NOMO-1 (cell line): Measurements from ENCODE around the gene KCTD18.

Experiments used
- DNase-seq, 2 experiments: peaks; one replicate each; lab custom pipeline; 2025; ENCODE audit not compliant: unreplicated experiment in 2 of 2; lab: John Stamatoyannopoulos, UW

KCTD18 gene

DNA sequence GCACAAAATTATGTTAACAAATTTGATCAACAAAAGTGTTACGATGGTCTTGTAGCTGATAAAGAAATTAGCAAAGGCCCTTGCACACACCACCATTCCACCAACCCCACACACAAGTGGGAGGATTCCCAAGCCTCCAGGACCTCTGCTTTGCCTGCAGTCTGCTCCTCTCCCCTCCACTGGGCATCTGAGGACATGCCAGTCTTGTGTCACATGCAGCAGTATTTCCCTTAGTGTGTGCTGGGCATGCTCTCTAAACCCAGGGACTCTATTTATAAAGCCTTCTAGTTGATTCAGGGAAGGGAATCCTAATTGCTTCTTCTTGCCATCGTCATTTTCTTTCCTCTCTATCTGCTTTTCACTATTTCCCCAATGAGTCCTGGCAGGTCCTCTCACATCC lies 53.3 kb downstream of the KCTD18 start:
- DNase-seq = no peak

DNA sequence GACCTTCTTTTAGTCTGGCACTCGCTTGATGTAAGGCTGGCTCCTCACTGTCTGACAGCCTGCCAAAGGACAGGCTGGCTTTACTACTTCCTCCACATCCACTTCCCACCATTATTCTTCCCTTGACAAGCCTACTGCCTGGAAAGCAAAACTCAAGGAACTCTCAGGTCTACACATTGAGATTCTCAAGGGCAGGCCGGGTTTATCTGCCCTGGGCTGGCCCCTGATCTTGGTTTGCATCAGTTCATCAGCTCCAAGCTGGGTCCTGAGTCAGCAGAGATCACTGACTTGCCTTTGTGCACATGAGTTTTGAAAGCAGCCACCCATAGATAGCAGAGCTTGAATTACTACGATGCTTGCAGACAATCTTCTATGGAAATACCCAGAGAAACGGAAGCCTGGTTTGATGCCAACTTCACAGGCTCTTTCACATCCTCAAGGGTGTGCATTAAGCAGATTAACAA lies 53.9 kb downstream of the KCTD18 start:
- DNase-seq = no peak

DNA sequence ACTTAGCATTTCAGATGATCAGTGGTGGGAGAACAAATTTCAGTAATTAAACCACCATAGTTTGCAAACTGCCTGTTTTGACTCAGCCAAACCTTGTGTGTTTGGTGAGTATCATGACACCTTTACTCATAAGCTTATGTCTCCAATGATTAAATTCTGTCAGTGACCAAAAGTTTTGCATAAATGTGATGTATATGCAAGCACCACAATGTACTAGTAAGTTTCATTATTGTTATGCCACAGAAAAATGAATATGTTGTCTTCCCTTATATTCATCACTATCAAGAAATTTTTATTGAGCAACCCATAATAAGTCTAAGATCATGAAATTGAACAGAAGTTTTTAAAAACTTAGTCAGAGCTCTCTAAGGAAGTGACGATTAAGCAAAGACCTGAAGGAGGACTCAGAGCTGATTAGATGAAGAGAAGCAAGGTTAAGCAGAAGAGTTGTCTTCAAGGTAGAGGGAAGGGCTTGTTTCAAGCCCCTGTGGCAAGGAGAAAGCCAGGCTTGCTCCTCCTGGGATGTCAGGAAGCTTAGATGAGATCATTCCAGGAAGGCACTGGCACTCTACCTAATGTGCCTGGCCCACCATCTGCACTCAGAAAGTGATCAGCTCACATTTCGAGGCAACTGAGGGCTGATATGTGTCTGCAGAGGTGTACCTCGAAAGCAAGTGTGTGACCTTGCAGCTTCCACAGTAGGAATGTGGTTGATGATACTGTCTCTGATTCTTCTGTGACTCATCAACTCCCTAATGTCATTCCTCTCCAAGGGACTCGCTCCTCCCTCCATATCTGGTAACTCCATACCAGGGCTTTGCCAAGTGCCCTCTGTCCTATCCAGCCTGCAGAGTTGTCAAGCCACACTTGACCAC lies 54.7 kb downstream of the KCTD18 start:
- no peak for DNase-seq

DNA sequence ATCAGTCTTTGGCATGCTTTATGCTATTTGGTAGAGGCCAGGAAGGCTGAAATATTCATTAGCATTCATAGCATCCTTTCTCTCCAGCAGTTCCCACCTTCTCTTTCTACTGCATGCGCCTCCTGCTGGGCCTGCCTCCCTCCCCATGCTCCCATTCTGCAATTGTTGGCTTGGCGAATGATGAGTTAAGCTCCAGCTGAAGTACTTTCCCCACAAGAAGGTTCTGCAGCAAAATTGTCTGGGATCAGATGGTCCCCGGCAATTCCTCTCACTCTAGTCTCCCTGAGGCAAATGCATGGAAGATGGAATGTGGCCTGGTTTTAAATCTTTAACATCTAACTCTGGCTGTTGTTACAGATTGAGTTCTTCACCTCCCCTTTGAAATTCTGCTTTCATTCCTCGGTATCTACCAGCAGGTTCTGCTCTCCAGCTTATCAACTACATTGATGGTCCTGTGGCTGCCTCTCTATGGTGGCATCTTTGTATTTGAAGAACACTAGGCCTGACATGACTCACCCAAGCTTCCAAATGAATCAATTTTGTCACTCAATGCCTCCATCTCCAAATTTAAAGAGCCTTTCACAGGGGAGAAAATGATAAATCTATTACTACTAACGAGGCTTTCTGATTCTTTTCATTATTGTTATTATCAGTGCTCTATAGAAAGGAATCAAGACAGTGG lies 55.9 kb downstream of the KCTD18 start:
- DNase-seq = no peak

DNA sequence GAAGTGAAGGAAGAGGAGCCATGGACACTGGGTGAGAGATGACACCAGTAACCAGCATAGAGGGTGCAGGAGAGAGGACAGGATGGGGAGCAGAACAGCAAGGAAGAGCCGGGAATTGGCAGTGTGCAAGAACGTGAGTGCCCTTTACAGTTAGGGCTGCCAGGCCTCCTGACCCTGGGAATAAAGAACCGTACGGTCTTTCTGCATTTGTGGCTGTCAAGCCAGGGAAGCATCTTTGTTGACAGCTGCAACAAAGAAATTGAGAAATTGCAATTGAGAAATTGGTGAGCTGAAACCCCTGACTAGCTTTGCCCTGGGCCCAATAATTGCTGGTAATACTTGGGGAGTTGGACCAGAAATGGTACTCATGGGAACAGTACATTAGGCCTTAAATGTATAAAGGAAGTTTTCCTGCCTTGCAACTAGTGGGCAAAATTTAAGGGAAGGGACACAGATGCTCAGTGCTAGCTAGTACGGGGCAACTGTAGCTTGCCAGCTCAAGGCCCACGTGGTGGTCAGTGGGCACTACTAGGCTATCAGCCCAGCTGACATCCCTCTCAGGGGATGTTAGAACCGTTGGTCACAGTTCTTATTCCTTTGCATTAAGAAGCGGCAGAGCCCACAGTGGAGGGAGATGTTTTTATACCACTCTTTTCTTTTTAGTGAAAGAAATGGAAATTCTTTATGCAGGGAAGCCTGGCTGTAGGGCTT lies 56.6 kb downstream of the KCTD18 start:
- no peak for DNase-seq

DNA sequence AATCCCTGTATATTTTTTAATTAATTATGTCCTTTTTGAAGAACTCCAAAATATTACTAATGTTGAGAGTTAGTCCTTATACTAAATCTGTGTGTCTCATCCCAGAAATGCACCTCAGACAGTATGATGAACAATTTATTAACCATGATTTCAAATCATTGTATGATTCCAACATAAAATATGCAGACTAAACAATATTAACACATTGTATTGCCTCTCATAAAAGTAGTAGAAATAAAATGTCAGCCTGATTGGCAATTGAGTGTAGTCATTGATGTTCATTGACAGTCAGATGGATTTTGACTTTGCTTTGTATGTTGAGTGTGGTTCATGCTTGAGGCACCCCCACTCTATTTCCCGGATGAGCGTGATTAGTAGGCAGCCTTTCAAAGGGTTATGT lies 57.5 kb downstream of the KCTD18 start:
- DNase-seq = no peak

DNA sequence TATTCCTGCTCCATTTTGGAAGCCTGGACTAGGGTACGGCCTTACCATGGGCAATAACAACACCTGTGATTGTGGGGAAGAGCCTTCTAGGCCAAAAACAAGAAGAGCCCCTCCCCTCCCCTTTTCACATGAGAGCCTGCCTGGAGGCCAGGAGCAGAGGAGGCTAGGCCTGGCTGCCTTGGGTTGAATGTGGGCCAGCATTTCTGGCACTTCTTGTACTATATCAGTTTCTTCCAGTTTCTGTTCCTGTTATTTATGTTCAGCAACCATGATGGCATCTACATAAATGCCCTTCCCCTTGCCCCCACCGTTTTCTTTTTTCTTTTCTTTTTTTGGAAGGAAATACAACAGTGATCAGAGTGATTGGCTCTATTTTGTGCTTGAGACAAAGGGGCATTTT lies 58.4 kb downstream of the KCTD18 start:
- peak; percentile 9 to 44 for DNase-seq

DNA sequence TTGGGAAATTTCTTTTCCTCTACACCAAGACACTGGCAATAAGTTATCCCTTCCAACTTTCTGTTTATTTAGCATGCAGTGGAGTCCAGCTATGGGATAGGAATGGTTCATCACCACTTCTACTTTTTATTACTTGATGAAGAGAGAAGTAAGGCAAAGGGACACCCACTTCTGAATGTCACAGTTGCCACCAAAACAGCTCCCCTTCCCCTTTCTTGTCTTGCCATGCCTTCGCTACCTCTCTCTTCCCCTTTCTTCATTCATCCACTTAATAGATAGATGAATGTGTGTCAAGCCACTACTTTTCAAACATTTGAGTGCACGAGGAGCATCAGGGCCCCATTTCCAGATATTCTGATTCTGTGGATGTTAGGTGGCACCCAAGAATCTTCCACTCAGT lies 59.6 kb downstream of the KCTD18 start:
- peak; percentile 62 to 71 for DNase-seq

DNA sequence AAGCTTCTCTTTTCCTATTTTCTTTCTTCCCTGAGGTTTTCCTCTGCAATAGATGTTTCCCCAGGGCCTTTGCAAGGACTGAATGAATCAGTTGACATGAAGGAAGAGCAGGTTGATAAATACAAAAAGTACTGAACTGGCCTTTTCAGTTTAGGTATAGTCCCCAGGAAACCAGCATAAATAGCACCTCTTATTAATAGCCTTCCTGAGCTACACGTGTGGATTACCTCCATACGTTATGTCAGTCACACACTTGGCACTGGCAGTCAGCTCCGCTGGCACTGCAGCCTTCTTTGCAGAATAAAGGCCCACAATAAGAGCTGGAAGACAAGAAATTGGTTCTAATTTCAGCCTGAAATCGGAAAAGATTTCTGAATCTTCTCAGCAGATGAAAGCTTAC lies 60.7 kb downstream of the KCTD18 start:
- DNase-seq = no peak

DNA sequence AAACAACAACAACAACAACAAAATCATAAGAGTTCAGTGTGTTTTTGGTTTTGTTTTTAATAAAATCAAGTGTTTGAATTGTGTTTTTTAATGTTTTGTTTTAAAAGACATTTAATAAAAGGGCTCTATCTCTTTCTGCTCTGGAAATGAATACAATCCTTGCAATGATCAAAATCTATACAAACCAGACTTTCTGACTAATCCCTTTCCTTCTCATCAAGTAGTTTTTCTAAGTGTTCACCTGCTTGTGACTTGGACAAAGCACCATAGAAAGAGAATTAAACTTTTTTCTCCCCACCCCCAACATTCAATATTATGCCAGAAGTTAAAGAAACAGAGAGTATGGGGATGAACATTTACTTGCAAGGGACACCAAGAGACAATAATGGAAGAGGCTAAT lies 61.4 kb downstream of the KCTD18 start:
- DNase-seq = no peak

DNA sequence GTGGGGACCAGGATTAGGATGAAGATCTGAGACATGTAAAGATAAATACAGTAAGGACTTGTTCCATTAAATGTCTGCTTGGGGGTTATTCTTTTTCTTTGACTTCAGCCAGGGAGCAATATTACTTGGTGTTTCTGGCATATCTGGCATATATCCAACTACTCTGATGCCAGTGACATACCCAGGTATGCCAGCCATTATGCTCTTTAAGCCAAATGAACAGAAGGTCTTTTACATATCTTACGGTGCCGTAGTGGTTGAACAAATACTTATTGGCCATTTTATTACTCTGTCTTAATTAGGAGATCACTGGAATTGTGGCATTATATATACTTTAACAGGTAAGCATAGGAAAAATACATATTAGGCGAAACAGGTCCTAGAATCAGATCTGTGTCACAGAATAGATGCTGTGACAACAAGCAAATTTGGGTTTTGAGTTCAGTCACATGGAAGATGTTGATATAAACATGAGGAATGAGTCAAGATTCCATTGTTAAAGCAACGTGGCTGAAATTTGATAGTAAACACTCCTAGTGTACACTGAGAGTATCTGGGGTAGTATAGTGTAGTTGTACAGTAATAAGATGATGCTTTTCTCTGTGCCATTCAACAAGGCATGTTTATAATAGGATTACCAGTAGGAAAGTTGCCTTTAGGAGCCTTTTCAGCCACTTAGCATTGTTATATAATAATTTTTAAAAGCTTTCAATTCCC lies 62.6 kb downstream of the KCTD18 start:
- no peak for DNase-seq

DNA sequence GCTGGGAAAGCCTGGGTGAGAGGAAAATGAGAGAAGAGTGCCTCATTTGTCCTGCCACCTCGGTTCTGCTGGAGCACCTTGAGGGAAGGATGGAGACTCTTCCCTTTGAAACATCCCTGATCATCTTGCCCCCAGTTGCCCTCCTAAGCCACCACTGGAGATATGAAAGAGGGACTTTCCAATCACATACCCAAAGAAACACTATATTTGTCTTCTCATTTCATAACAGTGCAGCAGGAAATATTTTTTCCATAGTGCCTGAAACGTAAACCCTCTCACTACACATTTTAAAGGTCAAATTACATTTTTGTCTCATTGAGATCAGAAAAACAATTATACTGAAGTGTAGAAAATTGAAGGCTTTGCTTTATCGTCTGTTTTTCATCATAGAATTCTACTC lies 63.3 kb downstream of the KCTD18 start:
- DNase-seq = no peak

DNA sequence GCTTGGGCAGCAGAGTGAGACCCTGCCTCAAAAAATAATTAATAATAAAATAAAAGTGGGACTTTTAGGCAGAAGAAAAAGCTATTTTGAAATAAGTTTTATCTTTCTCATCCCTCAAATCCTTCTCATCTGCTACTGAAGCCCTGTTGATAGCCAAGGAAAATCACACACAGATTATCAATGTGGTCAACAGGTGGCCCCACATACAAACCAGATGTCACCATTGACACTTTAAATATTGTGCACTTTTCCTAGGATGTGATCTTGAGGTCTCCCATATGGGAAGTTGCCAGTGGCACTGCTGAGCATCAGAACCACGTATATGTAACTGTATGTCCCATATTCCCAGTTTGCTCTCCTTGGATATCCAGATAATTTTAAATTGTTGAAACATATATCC lies 64.6 kb downstream of the KCTD18 start:
- no peak for DNase-seq

DNA sequence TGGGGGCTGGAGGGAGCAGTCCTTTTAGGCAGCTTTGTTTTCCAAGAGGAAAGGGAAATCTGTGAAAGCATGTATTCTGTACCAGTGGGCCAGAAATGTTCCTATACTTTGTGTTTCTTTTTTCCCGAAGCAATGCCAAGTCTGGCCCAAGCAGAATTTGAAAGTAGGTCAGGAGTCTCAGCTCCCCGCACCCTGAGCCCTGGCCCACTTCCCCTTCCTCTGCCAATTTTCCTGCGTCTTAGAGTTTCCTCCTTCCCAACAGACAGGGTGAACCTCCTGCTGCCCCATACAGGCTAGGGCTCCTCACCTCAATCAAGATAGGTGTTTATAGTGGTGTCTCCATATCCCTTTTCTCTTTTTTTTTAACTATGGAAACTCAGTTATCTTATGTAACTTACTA lies 65.3 kb downstream of the KCTD18 start:
- no peak for DNase-seq

DNA sequence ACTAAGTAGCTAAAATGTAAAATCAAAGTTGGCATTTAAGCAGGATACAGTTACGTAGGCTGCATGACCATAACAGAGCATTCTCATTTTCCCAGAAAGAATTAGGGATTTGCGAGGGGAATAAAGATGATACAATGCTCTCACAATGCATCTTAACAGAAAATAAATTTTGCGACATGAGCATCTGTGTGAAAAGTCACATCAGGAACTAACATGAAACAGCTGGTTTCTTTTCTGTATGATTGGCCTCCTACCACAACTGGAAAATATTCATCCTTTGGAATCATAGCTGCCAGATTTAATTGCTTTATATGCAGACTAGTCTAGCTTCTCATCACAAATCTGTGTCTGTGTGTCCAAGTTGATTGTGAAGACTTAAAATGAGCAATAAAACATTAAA lies 66.0 kb downstream of the KCTD18 start:
- no peak for DNase-seq

DNA sequence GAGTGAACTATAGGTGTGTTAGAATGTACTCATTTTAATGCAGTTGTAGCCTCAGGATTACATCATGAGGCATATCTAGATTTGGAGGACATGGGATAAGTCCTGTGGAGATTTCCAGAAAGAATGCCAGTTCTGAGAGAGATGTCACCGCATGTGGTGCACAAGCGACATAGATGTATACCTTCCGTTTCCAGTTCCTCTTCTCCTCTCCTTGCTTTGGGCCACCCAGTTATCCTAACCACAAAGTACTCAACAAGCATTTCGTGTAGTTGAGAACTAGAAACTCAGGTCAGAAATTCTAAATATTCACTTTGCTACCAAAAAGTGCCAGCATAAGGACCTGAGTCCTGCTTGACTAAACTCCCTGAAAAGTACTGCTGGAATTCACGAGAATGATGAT lies 66.5 kb downstream of the KCTD18 start:
- peak; percentile 21 to 71 for DNase-seq

DNA sequence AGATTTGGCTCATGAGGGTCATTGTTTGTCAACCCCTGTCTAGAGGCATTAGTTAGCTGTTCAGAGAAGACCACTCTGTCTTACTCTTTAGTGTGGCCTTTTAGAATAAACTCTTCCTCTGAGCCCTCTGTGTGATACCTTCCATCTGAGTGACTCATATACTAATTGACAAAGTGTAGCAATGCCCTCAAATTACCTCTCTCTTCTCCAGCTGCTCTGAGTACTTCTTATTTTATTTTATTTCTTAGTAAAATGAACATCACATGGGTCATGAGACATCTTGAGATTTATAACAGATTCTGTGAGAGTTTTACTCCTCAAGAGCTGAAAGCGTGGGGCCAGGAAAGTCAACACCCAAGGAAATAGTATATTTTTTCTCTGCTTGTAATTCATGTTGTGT lies 67.4 kb downstream of the KCTD18 start:
- DNase-seq = peak in 1 of 2 experiments; percentile 66

DNA sequence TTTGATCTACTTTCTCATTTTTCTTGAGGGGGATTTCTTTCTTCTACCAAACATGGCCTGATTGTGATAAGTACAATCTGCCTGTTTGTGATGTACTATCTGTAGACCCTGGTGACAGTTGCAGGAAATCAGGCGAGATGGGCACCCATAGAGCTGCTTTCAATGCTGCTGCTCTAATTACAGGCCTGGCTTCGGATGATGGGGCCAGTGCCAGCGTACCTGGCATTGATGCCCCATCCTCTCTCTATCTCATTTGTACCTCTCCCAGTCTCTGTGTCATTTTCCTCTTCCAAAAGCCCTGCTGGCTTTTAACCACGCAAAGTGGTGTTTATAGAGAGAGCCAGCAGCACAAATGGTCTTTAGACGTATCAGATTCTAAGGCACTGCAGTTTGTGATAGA lies 69.9 kb downstream of the KCTD18 start:
- DNase-seq = no peak
